Dermis blood vessel endothelial cell (primary cell): ENCODE measurements around the gene ABL1. TPM values are rescaled to one million over a fixed set of nuclear protein-coding genes. Genes with fewer than 3 reads are reported as not detected.
"Not testable (repeated sequence)": the region's sequence is repeated elsewhere in the genome, so short reads cannot be mapped to it uniquely, and the experiment has no call there.

Experiments
- DNase-seq: peaks from one replicate; pipeline ENCODE4 v3.0.0; 2010
- total RNA-seq: library from RNA; depleted of rRNA; stranded (reverse); fragments of >200 nt; gene quantifications from 2 replicates; pipeline ENCODE4 v1.2.3, GENCODE V29; 2014

ABL1 gene
- 42.5 and 68.7 TPM in 2 replicates for total RNA-seq

DNA sequence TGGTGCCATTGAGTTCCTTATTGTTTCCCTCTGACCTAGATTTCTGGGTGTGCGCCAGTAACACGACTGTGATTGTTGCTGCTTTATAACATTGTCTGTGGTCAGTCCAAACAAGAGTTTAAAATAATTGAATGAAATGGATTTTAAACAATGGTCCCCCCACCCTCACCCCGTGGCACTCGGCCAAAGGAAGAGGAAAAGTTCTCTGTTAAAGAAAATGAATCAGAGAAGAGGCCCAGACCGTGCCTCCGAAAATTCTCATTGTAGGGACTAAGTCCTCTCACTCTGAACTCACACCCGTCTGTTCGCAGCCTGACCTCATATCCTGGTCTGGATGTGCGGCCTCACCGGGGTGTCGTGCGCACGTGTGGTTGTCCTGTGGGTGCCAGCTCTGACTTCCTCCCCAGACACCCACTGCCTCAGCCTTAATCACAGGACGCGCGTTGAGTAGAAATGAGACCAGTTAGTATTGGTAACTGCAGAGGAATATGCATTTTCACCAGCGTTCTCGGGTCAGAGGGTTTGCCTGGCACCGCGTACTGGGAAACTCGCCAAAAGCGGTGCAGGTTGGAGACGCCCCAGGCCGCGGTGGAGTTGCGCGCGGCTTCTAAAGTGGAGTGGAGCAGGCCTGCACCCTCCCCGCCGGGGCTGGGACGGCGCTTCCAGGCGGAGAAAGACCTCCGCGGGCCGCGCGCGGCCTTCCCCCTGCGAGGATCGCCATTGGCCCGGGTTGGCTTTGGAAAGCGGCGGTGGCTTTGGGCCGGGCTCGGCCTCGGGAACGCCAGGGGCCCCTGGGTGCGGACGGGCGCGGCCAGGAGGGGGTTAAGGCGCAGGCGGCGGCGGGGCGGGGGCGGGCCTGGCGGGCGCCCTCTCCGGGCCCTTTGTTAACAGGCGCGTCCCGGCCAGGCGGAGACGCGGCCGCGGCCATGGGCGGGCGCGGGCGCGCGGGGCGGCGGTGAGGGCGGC lies at the start of gene ABL1:
Gene ABL1, plus strand, starts transcription at position 884 of the 966 bp plus-strand sequence. CDS start 193 bp downstream, outside the sequence.
- peak; percentile 89 for DNase-seq

GRCh38 chr9:130785940-130786508 lies 49.0 kb upstream of the ABL1 start:
- DNase-seq, result no peak

DNA sequence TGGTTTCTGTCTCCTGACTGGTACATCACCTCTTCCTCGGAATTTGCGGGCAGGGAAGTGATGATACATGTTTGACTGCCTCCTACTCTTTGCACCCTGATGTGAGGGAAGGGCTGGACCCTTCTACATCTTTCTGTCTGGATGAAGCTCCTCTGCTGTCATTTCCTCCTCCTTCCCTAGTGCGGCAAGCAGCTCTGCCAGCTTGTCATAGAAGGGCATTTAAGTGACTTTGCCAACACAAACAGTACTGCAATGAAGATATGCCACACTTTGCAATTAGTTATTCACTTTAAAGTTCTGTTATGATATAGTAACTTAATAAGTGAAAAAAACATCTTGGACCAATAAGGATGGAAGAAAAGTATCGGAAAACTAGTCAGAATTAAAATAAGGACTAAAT lies 48.5 kb upstream of the ABL1 start:
- no peak for DNase-seq

- no peak for DNase-seq
These were observed 45.0 kb upstream of the ABL1 start for GRCh38 chr9:130789747-130790672.

DNA sequence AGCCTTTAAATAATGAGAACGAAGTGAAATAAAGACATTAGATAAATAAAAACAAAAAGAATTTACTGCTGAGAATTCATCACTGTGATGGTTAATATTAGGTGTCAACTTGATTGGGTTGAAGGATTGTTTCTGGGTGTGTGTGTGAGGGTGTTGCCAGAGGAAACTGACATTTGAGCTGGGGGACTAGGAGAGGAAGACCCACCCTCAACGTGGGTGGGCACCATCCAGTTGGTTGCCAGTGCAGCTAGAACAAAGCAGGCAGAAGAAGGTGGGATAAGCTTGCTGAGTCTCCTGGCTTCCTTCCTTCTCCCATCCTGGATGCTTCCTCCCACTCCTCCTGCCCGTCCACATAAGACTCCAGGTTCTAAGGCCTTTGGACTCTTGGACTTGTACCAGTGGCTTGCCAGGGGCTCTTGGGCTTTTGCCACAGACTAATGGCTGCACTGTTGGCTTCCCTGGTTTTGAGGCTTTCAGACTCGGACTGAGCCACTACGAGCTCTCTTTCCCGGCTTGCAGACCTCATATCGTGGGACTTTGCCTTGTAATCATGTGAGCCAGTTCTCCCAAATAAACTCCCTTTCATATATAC lies 43.7 kb upstream of the ABL1 start:
- DNase-seq, result no peak

DNA sequence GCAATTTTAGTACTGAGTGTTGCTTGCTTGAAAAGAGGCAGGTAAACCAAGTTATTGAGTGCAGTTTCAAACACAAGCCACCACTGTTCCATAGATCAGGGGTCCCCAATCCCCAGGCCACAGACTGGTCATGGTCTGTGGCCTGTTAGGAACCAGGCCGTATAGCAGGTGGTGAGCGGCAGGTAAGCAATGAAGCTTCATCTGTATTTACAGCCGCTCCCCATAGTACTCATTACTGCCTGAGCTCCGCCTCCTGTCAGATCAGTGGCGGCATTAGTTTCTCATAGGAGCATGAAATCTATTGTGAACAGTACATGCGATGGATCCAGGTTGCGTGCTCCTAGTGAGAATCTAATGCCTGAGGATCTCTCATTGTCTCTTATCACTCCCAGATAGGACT lies 41.5 kb upstream of the ABL1 start:
- DNase-seq, result no peak

- not testable (repeated sequence) for DNase-seq
These were observed 41.0 kb upstream of the ABL1 start for GRCh38 chr9:130794021-130794420.

- DNase-seq, result peak; percentile 51
These were observed 40.6 kb upstream of the ABL1 start for GRCh38 chr9:130794423-130794822.

DNA sequence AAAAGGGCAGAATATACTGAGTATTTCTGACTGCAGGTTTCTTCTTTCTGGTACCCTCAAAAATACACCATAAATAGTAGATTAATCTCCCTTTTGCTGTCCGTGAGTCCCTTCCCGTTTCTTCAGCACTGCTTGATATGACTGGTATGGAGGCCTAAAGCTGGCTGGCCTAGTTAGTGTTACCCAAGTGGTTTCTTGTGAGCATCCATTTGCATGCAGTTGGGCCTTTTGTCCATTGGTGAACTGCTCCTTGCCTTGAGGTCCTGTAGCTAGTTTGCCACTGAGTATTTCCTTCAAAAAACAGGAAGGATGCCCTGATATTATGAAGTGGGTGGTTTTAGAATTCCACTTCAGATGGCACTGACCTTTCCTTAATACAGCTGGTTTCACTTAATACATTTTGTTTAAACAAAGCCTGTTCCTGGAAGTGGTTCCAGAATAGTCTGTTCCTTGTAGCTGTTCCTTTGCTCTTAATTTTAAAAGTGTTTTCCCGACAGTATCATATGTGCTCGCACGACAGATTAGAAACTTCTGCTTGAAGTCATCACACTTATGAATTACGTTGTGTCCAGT lies 40.0 kb upstream of the ABL1 start:
- peak; percentile 14 for DNase-seq

GRCh38 chr9:130803116-130803515 lies 31.9 kb upstream of the ABL1 start:
- not testable (repeated sequence) for DNase-seq

DNA sequence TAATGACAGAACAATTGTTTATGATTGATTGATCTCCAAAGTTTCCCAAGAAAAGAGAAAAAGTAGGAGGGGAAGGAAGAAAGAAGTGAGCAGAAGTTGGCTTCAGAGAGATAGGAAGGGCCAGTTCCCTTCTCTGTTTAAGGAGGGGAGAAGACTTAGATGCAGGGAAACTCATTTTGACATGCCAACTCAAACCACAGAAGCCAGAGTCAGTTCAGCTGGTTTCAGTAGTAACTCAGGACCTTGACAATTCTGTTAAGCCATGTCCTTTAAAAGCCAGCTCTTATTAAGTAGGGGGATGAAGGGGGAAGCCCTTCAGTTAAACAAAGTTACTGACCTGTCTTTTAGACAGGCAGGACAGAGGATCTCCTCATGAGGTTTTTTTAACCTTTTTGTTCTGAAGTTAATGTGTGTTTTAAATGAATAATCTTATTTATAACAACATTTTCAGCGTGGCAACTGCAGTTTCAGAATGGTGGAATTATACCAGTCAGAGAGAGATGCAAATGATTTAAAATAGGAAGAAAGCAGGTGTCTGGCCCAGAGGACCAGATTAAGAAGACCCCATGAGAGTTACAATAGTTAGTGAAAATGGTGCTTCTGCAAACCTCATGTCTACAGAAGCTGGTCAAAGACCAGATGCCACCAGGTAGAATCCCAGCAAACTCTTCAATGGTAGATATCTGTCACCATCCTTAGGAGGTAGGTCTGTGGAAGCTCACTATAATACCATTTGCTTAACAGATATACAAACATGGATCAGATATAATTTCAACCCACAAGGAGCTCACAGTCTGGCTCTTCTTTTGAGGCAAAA lies 29.3 kb upstream of the ABL1 start:
- no peak for DNase-seq

DNA sequence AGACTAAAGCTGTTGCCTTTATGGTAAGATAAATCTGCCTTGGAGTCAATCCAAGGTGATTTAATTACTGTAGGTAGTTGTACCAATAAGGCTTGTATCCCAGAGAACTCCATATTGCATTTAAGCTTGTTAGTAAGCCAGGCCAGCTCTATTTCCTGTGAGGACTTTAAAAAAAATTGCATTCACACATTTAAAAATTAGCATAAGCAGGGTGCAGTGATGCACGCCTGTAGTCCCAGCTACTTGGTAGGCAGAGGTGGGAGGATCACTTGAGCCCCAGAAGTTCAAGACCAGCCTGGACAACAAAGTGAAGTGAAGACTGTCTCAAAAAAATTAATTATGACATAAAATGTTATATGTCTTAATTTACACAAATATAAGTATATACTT lies 28.7 kb upstream of the ABL1 start:
- DNase-seq, result no peak

DNA sequence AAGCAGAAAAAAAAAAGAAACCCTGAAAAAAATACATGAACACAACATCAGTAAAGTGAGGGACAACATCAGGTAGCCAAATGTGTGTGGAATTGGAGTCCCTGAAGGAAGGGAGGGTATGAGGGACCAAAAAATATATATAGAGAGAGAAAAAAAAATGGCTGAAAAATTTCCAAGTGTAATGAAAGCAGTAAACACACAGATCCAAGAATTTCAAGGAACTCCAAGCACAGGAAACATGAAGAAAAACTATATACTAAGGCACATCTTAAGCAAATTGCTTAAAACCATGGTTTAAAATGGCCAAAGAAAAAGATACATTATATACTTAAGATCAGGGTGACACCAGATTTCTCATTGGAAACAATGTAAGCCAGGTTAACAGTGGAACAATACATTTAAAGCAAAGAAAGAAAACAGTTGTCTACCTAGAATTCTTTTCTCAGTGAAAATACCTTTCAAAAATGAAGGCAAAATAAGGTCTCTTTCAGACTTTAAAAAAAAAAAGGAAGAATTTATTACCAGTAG lies 24.4 kb upstream of the ABL1 start:
- no peak for DNase-seq

DNA sequence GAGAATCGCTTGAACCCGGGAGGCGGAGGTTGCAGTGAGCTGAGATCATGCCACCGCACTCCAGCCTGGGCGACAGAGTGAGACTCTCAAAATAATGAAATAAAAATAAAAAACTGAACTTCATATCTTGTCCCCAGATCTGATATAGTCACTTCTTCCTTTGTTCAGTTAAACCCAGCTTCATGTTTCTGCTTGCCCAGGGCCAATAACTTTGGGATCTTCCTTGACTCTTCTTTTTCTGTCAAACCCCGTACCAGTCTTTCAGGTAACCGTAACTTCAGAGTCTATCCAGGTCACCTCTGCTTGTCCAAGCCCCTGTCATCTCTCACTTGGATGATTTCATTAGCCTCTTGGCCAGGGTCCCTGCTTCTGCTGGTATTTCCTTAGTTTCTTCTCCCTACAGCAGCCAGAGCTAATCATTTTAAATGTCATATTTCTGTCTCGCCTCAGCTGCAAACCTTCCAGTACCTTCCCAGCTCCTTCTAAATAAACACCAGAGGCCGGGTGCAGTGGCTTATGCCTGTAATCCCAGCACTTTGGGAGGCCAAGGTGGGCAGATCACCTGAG lies 19.7 kb upstream of the ABL1 start:
- DNase-seq, result peak; percentile 15

GRCh38 chr9:130817914-130818313 lies 17.1 kb upstream of the ABL1 start:
- no peak for DNase-seq

GRCh38 chr9:130820135-130820738 lies 14.8 kb upstream of the ABL1 start:
- no peak for DNase-seq

DNA sequence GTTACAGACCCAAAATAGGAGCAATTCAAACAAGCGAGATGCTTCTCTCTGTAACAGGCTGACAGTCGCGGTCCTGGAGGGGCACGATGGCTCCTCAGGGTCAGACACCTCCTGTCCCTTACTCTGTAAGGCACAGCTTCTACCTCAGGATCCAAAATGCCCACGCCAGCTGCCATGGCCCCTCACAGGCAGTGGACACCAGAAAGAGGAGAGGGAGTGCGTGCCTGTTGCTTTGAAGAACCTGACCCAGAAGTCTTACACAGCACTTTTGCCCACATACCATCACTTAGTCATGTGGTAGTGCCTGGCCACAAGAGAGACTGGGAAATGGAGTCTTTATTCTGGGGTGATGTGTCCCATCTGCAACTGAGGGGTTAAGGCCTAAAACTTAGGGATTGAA lies 11.6 kb upstream of the ABL1 start:
- DNase-seq, result no peak

DNA sequence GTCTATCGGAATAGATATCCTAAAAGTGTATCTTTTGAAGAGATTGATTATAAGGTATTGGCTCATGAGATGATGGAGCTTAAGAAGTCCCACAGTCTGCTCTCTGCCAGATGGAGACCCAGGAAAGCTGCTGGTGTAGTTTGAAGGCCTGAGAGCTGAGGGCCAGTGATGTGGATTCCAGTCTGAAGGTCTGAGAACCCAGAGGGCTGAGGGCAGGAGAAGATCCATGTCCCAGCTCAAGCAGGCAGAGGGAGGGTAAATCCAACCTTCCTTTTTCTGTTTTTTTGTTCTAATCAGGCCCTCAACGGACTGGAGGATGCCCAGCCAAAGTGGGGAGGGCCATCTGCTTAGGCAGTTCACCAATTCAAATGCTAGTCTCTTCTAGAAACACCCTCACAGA lies 11.0 kb upstream of the ABL1 start:
- DNase-seq, result no peak

GRCh38 chr9:130824643-130825350 lies 10.3 kb upstream of the ABL1 start:
- no peak for DNase-seq

GRCh38 chr9:130825351-130825651 lies 9.8 kb upstream of the ABL1 start:
- no peak for DNase-seq
